Heart left ventricle (tissue), 16 donors: Measurements from ENCODE around the gene PPM1L. TPM values are rescaled to one million over a fixed set of nuclear protein-coding genes. Genes with fewer than 3 reads are reported as not detected.

Experiments used
- ATAC-seq, 4 donors: fragments of 200-7000 bp; cut with Tn5 transposase; one replicate each; pipeline ENCODE4 v1.9.1; 2020 to 2022; ENCODE audit warnings: moderate library complexity in 4 of 4, mild to moderate bottlenecking in 3 of 4, moderate number of reproducible peaks in 1 of 4
- DNase-seq, 5 donors: peaks; one replicate each; pipeline ENCODE4 v3.0.0-alpha.2; 2020
- H3K27ac ChIP-seq, 12 donors: fragments of 200-600 bp; sonication (generic) in 4 of 12; one replicate each; pipeline versions ENCODE4 v1.5.0 to v1.8.0; 2016 to 2022; ENCODE audit warnings: mild to moderate bottlenecking in 2 of 12
- H3K27me3 ChIP-seq, 9 donors: fragments of 200-600 bp; sonication (generic) in 2 of 9; one replicate each; pipeline versions ENCODE4 v1.5.1 to v1.8.0; 2016 to 2022; ENCODE audit warnings: mild to moderate bottlenecking in 3 of 9
- H3K36me3 ChIP-seq, 9 donors: fragments of 200-600 bp; sonication (generic) in 2 of 9; one replicate each; pipeline versions ENCODE4 v1.5.0 to v1.8.0; 2018 to 2022; ENCODE audit warnings: mild to moderate bottlenecking in 2 of 9
- H3K4me1 ChIP-seq, 12 donors: fragments of 200-600 bp; sonication (generic) in 4 of 12; one replicate each; pipeline versions ENCODE4 v1.5.0 to v1.8.0; 2016 to 2022; ENCODE audit warnings: mild to moderate bottlenecking in 3 of 12
- H3K4me3 ChIP-seq, 12 donors: fragments of 200-600 bp; sonication (generic) in 4 of 12; one replicate each; pipeline versions ENCODE4 v1.5.0 to v1.8.0; 2017 to 2022; ENCODE audit warnings: mild to moderate bottlenecking in 9 of 12, moderate library complexity in 4 of 12
- H3K9me3 ChIP-seq, 12 donors: fragments of 200-600 bp; sonication (generic) in 4 of 12; one replicate each; pipeline versions ENCODE4 v1.5.0 to v1.8.0; 2016 to 2022; ENCODE audit warnings: mild to moderate bottlenecking in 1 of 12
- CTCF ChIP-seq, 12 donors: fragments of 200-600 bp; sonication (generic) in 4 of 12; IDR thresholded peaks; one replicate each; pipeline versions ENCODE4 v1.5.0 to v1.8.0; 2018 to 2022; ENCODE audit warnings: antibody characterized with exemption in 12 of 12, mild to moderate bottlenecking in 5 of 12
- POLR2A ChIP-seq, 2 donors: fragments of 450-650 bp; IDR thresholded peaks; one replicate each; pipeline ENCODE4 v1.6.1; 2017; ENCODE audit warnings: antibody characterized with exemption in 2 of 2, mild to moderate bottlenecking in 2 of 2, moderate library complexity in 2 of 2
- whole genome bisulfite sequencing, 4 donors: extraction: QIAGEN DNeasy Blood & Tissue Kit in 2 of 4; methylation state at CpG; one replicate each; pipeline versions ENCODE4 v1.1.5 to v1.1.7; 2013 to 2018; 5-methylcytosine and 5-hydroxymethylcytosine counted together
- intact Hi-C, 10 donors: fragments of 100-400 bp; cut with DNase I; formaldehyde crosslinking; loops; one replicate each; pipeline versions ENCODE4 v1.11.1 to v1.14.2; 2022
- polyA plus RNA-seq, 2 donors: library from polyadenylated mRNA; stranded (reverse); fragments of 200-250 nt; gene quantifications; one replicate each; pipeline ENCODE4 v1.2.3, GENCODE V29; 2013
- total RNA-seq, 9 donors: library from RNA; depleted of rRNA in 2 of 9; stranded (reverse); fragments of >200 nt in 2 of 9; fragmentation: NEBNext Ultra II Directional in 3 of 9; extraction: Animal tissue kit (Norgen Biotek cat#: 25700) in 3 of 9; gene quantifications; one replicate each; pipeline versions ENCODE4 v1.1.0 to v1.2.4, GENCODE V29; 2016 to 2023
- donor health status: ischemic (EF 13 %, LVEDD 7.1; RV severe dilation, severe dysfunction).
- donor health status: healthy with polysubstance abuse.
- donor health status: DM: no; HTN: yes; CAD: no.
- donor health status: DM: no; HTN: no; CAD: no.
- donor health status: ischemic (EF 25% LVEDD 6.9; RV normal size, moderate dysfunction).
- donor health status: ischemic (EF 25% LVEDD 5.7; RV mildly dilated, moderate dysfunction).
- donor health status: healthy.
- donor health status: DM: yes; HTN: yes; CAD: no.
- donor health status: ischemic (EF 35%, LVEDD 5.7; RV mildly dilated, moderate dysfunction).
- donor health status: nonischemic (EF 11% LVEDD 7.7; RV severe dilation, severe dysfunction).
- donor health status: DM: yes; HTN: yes; CAD: no.
- donor health status: PGD.
- donor health status: ischemic (EF 29% LVEDD 5.4; RV normal size, mild dysfunction).
- donor health status: nonischemic (EF 23%, LVEDD 6.1; RV moderate dilation, normal function).

The PPM1L gene
- total and polyA plus RNA-seq, 11 donors: 6.2 to 89.6 (median 41.7) TPM

DNA sequence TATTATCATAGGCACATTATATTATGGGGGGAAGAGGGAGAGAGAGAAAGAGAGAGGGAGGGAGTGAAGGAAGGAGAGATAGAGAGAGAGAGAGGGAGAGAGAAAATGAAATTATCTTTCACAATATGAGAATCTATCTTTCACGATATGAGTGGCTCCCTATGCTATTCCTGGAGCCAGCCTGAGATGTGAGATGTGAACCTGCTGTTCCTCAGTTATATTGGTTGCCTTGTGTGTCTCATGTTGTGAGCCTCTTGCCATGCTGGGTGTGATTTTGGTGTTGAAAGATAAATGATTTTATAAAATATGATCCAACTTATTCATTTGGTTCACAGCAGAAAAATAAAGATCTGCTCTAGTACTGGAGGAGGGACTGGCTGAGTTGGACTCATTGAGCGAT, 148.7 kb downstream of the PPM1L start:
- ATAC-seq: no peak
- WGBS, 4 donors: 65 to 73% (median 70%) methylated on average over 2 of the region's 2 CpGs
- intact Hi-C loops: no loop called here

DNA sequence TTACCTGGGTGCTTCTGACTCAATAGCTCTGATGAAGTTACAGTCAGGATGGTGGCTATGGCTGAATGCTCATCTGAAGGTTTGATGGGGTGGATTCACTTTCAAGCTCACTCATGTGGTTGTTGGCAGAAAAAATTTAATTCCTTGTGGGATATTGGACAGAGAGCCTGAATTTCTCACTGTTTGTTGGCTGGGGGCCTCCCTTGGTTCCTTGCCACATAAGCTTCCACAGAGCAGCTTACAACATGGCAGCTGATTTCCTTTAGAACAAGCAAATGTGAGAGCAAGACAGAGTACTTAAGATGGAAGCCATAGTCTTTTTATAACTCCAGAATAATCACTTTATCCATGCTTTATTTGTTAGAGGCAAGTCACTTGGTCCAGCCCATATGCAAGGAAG, 150.6 kb downstream of the PPM1L start:
- H3K4me3 ChIP-seq: no peak overlapping the region
- intact Hi-C loops: no loop called here
- H3K27ac ChIP-seq: no peak overlapping the region
- no peak for DNase-seq
- TF ChIP-seq CTCF (IDR thresholded peaks at IDR 0.05) (no peak), POLR2A (IDR thresholded peaks at IDR 0.05) (no peak)
- H3K36me3 ChIP-seq: no peaks in the 10 kb centered on the region
- peaks cover 0 to 16% (median 4%) of the 10 kb centered on the region in 12 donors for H3K9me3 ChIP-seq
- no peaks in the 10 kb centered on the region for H3K27me3 ChIP-seq
- peaks cover 0 to 3% (median 0%) of the 10 kb centered on the region in 12 donors for H3K4me1 ChIP-seq
- ATAC-seq: no peak

More for the DNA sequence above, 148.7 kb downstream of the PPM1L start:
- no peak for TF ChIP-seq POLR2A (IDR thresholded peaks at IDR 0.05)
- TF ChIP-seq CTCF (IDR thresholded peaks at IDR 0.05): no peak
- Histone ChIP-seq H3K4me1 (no peaks in the 10 kb centered on the region), H3K9me3 (peaks cover 0 to 16% (median 4%) of the 10 kb centered on the region in 12 donors), H3K27ac (no peak overlapping the region), H3K36me3 (no peaks in the 10 kb centered on the region), H3K27me3 (no peaks in the 10 kb centered on the region), H3K4me3 (no peak overlapping the region)
- DNase-seq: no peak

DNA sequence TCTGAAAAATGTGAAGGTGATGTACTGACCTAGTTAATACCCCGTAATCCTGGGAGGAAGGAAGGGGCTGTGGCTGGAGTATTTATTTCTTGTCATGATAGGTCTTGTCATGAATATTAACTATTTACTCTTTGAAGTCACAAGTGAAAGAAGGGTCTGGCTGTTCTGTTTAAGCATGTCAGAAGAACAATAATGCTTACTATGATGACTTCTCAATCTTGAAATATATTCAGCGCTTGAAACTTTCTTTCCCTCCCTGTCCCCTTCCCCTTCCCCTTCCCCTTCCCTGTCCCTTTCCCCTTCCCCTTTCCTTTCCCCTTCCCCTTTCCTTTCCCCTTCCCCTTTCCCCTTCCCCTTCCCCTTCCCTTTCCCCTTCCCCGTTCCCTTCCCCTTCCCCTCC, 153.9 kb downstream of the PPM1L start:
- peaks cover 0 to 16% (median 4%) of the 10 kb centered on the region in 12 donors for H3K9me3 ChIP-seq
- H3K4me3 ChIP-seq: no peak overlapping the region
- ATAC-seq (no peak), DNase-seq (no peak)
- intact Hi-C loops: no loop called here
- H3K27me3 ChIP-seq: no peaks in the 10 kb centered on the region
- TF ChIP-seq POLR2A (IDR thresholded peaks at IDR 0.05) (no peak), CTCF (IDR thresholded peaks at IDR 0.05) (no peak)
- no peaks in the 10 kb centered on the region for H3K36me3 ChIP-seq
- H3K4me1 ChIP-seq: peaks cover 0 to 6% (median 0%) of the 10 kb centered on the region in 12 donors
- WGBS, 4 donors: 20 to 62% (median 51%) methylated on average over 2 to 3 of the region's 3 CpGs
- no peak overlapping the region for H3K27ac ChIP-seq

- DNase-seq (no peak), ATAC-seq (no peak)
- H3K36me3 ChIP-seq: no peaks in the 10 kb centered on the region
- no peak for TF ChIP-seq POLR2A (IDR thresholded peaks at IDR 0.05)
- no peak for TF ChIP-seq CTCF (IDR thresholded peaks at IDR 0.05)
- intact Hi-C loops: no loop called here
- peaks cover 0 to 6% (median 0%) of the 10 kb centered on the region in 12 donors for H3K4me1 ChIP-seq
- peaks cover 0 to 8% (median 3%) of the 10 kb centered on the region in 12 donors for H3K9me3 ChIP-seq
- H3K27me3 ChIP-seq: no peaks in the 10 kb centered on the region
- no peak overlapping the region for H3K27ac ChIP-seq
- no peak overlapping the region for H3K4me3 ChIP-seq
Measured at GRCh38 chr3:160911411-160911810, 155.4 kb downstream of the PPM1L start.
